ENCODE measurements around the gene DAPL1. TPM values are rescaled to one million over a fixed set of nuclear protein-coding genes. Genes with fewer than 3 reads are reported as not detected.

The DAPL1 gene
- polyA plus RNA-seq, 1 experiment: not detected

DNA sequence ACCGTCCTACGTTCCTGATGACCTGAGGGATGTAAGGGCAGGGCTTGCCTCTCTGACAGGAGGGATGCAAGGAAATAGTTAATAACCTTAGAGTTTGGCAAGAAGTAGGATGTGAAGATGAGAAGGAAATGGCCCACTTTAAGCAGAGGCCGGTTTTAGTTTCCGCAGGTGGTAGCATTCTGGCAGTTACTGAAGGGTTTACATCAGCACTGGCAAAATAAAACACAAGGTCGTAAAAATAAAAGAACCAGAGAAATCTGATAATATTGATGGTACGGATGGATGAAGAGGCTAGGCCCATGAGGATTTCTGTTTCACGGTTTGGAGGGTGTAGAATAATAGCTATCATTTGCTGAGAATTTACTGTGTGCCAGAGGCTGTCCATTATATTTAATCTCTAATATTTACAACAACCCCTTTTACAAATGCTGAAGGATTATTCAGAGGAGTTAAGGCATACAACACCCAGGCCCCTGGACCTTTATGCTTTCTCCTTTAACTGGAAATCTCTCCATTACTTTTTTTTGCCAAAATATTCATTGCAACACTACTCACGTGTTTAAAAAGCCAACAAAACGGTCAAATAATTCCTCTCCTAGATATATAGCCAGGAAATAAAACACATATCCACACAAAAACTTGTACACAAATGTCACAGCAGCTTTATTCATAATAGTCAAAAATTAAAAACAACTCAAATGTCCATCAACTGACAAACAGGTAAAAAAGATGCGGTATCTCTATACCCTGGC is 28.5 kb downstream of the DAPL1 start:
- TF ChIP-seq CTCF (IDR thresholded peaks at IDR 0.05; ENCODE audit: insufficient read depth, low read depth, low read length): no peak
- no peak overlapping the region for H3K4me3 ChIP-seq (ENCODE audit: low read depth, low read length)
- ChIA-PET CTCF (interaction anchor here (1.5 kb wide), 1 partner anchor 17 kb away, joined by 3 read pairs; no protein-coding TSS in a partner anchor), POLR2A (no interaction called here)
- no peaks in the 10 kb centered on the region; the same call in 1 of the 2 replicates for H3K27me3 ChIP-seq (ENCODE audit: control insufficient read depth, insufficient read depth, low read length)
- DNase-seq (ENCODE audit: low read depth): no peak
- H3K36me3 ChIP-seq (ENCODE audit: control insufficient read depth, insufficient read depth, low read length): no peaks in the 10 kb centered on the region

DNA sequence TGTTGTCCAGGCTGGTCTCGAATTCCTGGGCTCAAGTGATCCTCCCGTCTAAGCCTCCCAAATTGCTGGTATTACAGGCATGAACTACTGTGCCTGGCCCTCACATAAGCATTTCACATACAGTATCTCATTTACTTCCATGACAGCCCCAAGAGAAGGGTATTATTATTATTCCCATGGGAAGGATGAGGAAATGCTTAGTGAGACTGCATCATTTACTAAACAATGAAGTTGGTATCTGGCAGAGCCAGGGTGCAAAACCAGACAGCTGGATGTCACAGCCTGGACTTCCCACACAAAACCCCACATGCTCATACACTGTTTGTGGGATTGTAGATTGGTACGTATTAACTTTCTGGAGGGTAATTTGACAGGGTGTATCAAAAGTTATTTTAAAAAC is 29.9 kb downstream of the DAPL1 start:
- no peak overlapping the region for H3K4me3 ChIP-seq (ENCODE audit: low read depth, low read length)
- ChIA-PET CTCF (interaction anchor here (1.5 kb wide), 1 partner anchor 18 kb away, joined by 3 read pairs; no protein-coding TSS in a partner anchor), POLR2A (interaction anchor here (0.6 kb wide), 1 partner anchor 9 kb away, joined by 3 read pairs; no protein-coding TSS in a partner anchor)
- DNase-seq (ENCODE audit: low read depth): no peak
- no peaks in the 10 kb centered on the region; the same call in 1 of the 2 replicates for H3K27me3 ChIP-seq (ENCODE audit: control insufficient read depth, insufficient read depth, low read length)
- H3K36me3 ChIP-seq (ENCODE audit: control insufficient read depth, insufficient read depth, low read length): no peaks in the 10 kb centered on the region
- TF ChIP-seq CTCF (IDR thresholded peaks at IDR 0.05; ENCODE audit: insufficient read depth, low read depth, low read length): no peak

- CTCF ChIA-PET: no interaction called here
These were observed 31.8 kb downstream of the DAPL1 start for GRCh38 chr2:158826965-158827364.

GRCh38 chr2:158828378-158829164 is 33.5 kb downstream of the DAPL1 start:
- no peak for DNase-seq (ENCODE audit: low read depth)
- Histone ChIP-seq H3K36me3 (ENCODE audit: control insufficient read depth, insufficient read depth, low read length) (no peaks in the 10 kb centered on the region), H3K27me3 (ENCODE audit: control insufficient read depth, insufficient read depth, low read length) (no peaks in the 10 kb centered on the region; the same call in 1 of the 2 replicates), H3K4me3 (ENCODE audit: low read depth, low read length) (no peak overlapping the region)
- TF ChIP-seq CTCF (IDR thresholded peaks at IDR 0.05; ENCODE audit: insufficient read depth, low read depth, low read length): no peak
- ChIA-PET CTCF (no interaction called here), POLR2A (no interaction called here)

More at GRCh38 chr2:158826965-158827364, 31.8 kb downstream of the DAPL1 start:
- no peak for TF ChIP-seq CTCF (IDR thresholded peaks at IDR 0.05; ENCODE audit: insufficient read depth, low read depth, low read length)
- POLR2A ChIA-PET: no interaction called here
- no peak overlapping the region for H3K4me3 ChIP-seq (ENCODE audit: low read depth, low read length)
- no peaks in the 10 kb centered on the region; the same call in none of the 2 replicates for H3K27me3 ChIP-seq (ENCODE audit: control insufficient read depth, insufficient read depth, low read length)
- no peak for DNase-seq (ENCODE audit: low read depth)
- H3K36me3 ChIP-seq (ENCODE audit: control insufficient read depth, insufficient read depth, low read length): no peaks in the 10 kb centered on the region

DNA sequence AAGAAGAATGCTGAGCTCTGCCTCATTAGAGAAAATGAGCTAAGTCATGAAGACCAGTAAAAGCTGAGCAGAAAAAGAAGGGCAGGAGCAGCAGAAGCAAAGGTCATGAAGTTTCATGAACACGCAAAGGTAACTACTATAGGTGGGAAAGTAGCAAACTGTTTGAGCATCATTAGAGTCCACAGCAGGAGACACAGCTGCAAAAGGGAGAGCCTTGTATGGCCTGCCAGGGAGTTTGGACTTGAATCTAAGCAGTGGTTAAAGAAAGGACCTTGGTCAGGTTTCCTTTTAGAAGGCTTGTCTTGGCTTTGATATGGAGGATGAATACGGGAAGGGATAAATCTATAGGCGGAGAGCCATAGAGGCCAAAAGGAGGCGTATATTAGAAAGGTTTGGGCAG is 34.0 kb downstream of the DAPL1 start:
- CTCF ChIA-PET: no interaction called here
- POLR2A ChIA-PET: no interaction called here
- DNase-seq (ENCODE audit: low read depth): no peak
- Histone ChIP-seq H3K36me3 (ENCODE audit: control insufficient read depth, insufficient read depth, low read length) (no peaks in the 10 kb centered on the region), H3K4me3 (ENCODE audit: low read depth, low read length) (no peak overlapping the region), H3K27me3 (ENCODE audit: control insufficient read depth, insufficient read depth, low read length) (no peaks in the 10 kb centered on the region; the same call in 1 of the 2 replicates)
- TF ChIP-seq CTCF (IDR thresholded peaks at IDR 0.05; ENCODE audit: insufficient read depth, low read depth, low read length): no peak
